Iris pigment epithelial cell (primary cell): Measurements from ENCODE around the gene MPST.

ENCODE experiments used
- DNase-seq: peaks from one replicate; pipeline ENCODE4 v3.0.0-alpha.2; 2011; ENCODE audit warnings: low read depth

MPST gene

GRCh38 chr22:37079158-37079557 lies 59.6 kb downstream of the MPST start:
- DNase-seq = no peak
